ENCODE measurements around the gene ACVR1B.

GRCh38 chr12:52023182-52023975 lies 71.9 kb downstream of the ACVR1B start:
- TF ChIP-seq CTCF (IDR thresholded peaks at IDR 0.05; ENCODE audit: low read depth, low read length) (peak; percentile 82), POLR2A (IDR thresholded peaks at IDR 0.05; ENCODE audit: extremely low read depth, insufficient read length) (no peak), MYC (IDR thresholded peaks at IDR 0.05; ENCODE audit: low read depth, low read length) (no peak), MAX (IDR thresholded peaks at IDR 0.05; ENCODE audit: low read depth, low read length) (0 out of 2 replicates have a peak, but pooled peaks have one; percentile 15)
